HepG2 (cell line): ENCODE measurements around the gene PAQR3. TPM values are rescaled to one million over a fixed set of nuclear protein-coding genes. Genes with fewer than 3 reads are reported as not detected.
A peak's percentile ranks its signal among the peaks of the same experiment; 100 is the strongest.

Experiments used
- ATF1 ChIP-seq: IDR thresholded peaks from 2 replicates; pipeline ENCODE4 v1.6.1; 2016; ENCODE audit warnings: mild to moderate bottlenecking, control low read depth
- ATRX ChIP-seq: sonication (generic); formaldehyde crosslinking; IDR thresholded peaks from 2 replicates; pipeline ENCODE4 v1.4.0; 2020; ENCODE audit warnings: missing genetic modification reagents, borderline replicate concordance
- CBFB ChIP-seq: sonication (generic); formaldehyde crosslinking; IDR thresholded peaks from 2 replicates; pipeline ENCODE4 v1.4.0; 2020; ENCODE audit warnings: missing genetic modification reagents
- HINFP ChIP-seq: sonication (generic); formaldehyde crosslinking; IDR thresholded peaks from 2 replicates; pipeline ENCODE4 v1.4.0; 2020; ENCODE audit warnings: low read depth, mild to moderate bottlenecking, missing genetic modification reagents
- HMG20B ChIP-seq: conservative IDR thresholded peaks from 2 replicates; pipeline ENCODE4 v1.6.1; 2016; ENCODE audit warnings: missing genetic modification reagents, missing compliant biosample characterization
- ISX ChIP-seq: sonication (generic); formaldehyde crosslinking; conservative IDR thresholded peaks from 2 replicates; pipeline ENCODE4 v1.5.0; 2020; ENCODE audit warnings: missing genetic modification reagents
- MIER3 ChIP-seq: IDR thresholded peaks from 2 replicates; pipeline ENCODE4 v1.6.1; 2016; ENCODE audit warnings: missing compliant biosample characterization, borderline replicate concordance
- MNT ChIP-seq: fragments of 450-650 bp; IDR thresholded peaks from 2 replicates; pipeline ENCODE4 v1.6.1; 2016
- MYC ChIP-seq: sonication (generic); formaldehyde crosslinking; IDR thresholded peaks from 2 replicates; pipeline ENCODE4 v1.9.0; 2021; ENCODE audit warnings: missing genetic modification reagents, borderline replicate concordance
- PREB ChIP-seq: sonication (generic); formaldehyde crosslinking; IDR thresholded peaks from 2 replicates; pipeline ENCODE4 v1.4.0; 2020; ENCODE audit warnings: missing genetic modification reagents
- REST ChIP-seq, 2 experiments: IDR thresholded peaks; 2 replicates each; pipeline ENCODE4 v1.6.1; 2011 to 2012; ENCODE audit warnings: low read length in 2 of 2, borderline replicate concordance in 1 of 2, low read depth in 1 of 2, mild to moderate bottlenecking in 1 of 2, moderate library complexity in 1 of 2
- SPEN ChIP-seq: sonication (generic); formaldehyde crosslinking; IDR thresholded peaks from 2 replicates; pipeline ENCODE4 v1.5.1; 2020; ENCODE audit warnings: low read depth, mild to moderate bottlenecking, missing genetic modification reagents
- THAP7 ChIP-seq: sonication (generic); formaldehyde crosslinking; IDR thresholded peaks from 2 replicates; pipeline ENCODE4 v1.8.1; 2023; ENCODE audit warnings: mild to moderate bottlenecking, missing genetic modification reagents
- ZBTB44 ChIP-seq: sonication (generic); formaldehyde crosslinking; IDR thresholded peaks from 2 replicates; pipeline ENCODE4 v1.4.0; 2020; ENCODE audit warnings: missing genetic modification reagents
- ZFP91 ChIP-seq: sonication (generic); formaldehyde crosslinking; IDR thresholded peaks from 2 replicates; pipeline ENCODE4 v1.9.0; 2022; ENCODE audit warnings: missing genetic modification reagents, mild to moderate bottlenecking, borderline replicate concordance
- ZNF282 ChIP-seq: fragments of 450-650 bp; IDR thresholded peaks from 2 replicates; pipeline ENCODE4 v1.6.1; 2018; ENCODE audit not compliant: partially characterized antibody
- polyA plus RNA-seq, 8 experiments: library from polyadenylated mRNA; depleted of rRNA in 3 of 8; stranded (reverse) in 7 of 8; unstranded in 1 of 8; fragments of >200 nt; fragmentation: Illumina TruSeq in 4 of 8; extraction: Trizol in 4 of 8; gene quantifications; 2 replicates each; pipeline versions ENCODE4 v1.2.1 to v1.2.3, GENCODE V29; 2011 to 2016; ENCODE audit warnings: low read depth in 4 of 8, missing spikeins in 1 of 8, mixed read lengths in 1 of 8; ENCODE audit not compliant: insufficient read depth in 1 of 8
- total RNA-seq, 5 experiments: library from RNA; depleted of rRNA; stranded (reverse); fragments of >200 nt; fragmentation: Illumina TruSeq; extraction: Trizol; gene quantifications; 2 replicates each; pipeline ENCODE4 v1.2.3, GENCODE V29; 2016; ENCODE audit warnings: low read depth in 1 of 5

Gene PAQR3
- total and polyA plus RNA-seq, 2 of the 13 experiments (the other 11 are each of a cell fraction or from before 2014, with no cell fraction given) = 9.9 to 13.6 TPM

GRCh38 chr4:78862314-78862737 is 76.9 kb downstream of the PAQR3 start (continued):
- TF ChIP-seq HINFP (CRISPR knock-in tag) = no peak
- no peak for TF ChIP-seq ZBTB44 (CRISPR knock-in tag)
- TF ChIP-seq CBFB (CRISPR knock-in tag) = no peak
- no peak for TF ChIP-seq SPEN
- no peak for TF ChIP-seq MNT
- TF ChIP-seq ZNF282 = no peak
- no peak for TF ChIP-seq ATF1
- no peak for TF ChIP-seq ZFP91 (CRISPR knock-in tag)
- TF ChIP-seq MIER3 (CRISPR knock-in tag) = peak; percentile 72
- TF ChIP-seq HMG20B (CRISPR knock-in tag) = no peak; the same call in 1 of the 2 replicates
- no peak for TF ChIP-seq PREB
- no peak for TF ChIP-seq REST (IDR thresholded peaks at IDR 0.05; ENCODE audit: borderline replicate concordance in 1 of 2, low read depth in 1 of 2, low read length in 2 of 2)
- no peak for TF ChIP-seq ATRX (CRISPR knock-in tag)
- no peak for TF ChIP-seq THAP7 (CRISPR knock-in tag)
- TF ChIP-seq ISX (CRISPR knock-in tag) = no peak
- no peak for TF ChIP-seq MYC (CRISPR knock-in tag)
